SK-N-SH treated with all-trans-retinoic acid at 6 μM for 48 hours (cell line): ENCODE measurements around the gene GTF3C4.

Source experiments
- ARNTL ChIP-seq: fragments of 450-650 bp; formaldehyde crosslinking; IDR thresholded peaks from 2 replicates; pipeline ENCODE4 v1.5.0; 2020; ENCODE audit warnings: low read depth, mild to moderate bottlenecking, moderate library complexity, borderline replicate concordance
- ISL1 ChIP-seq: fragments of 250-450 bp; sonication (Bioruptor Pico); IDR thresholded peaks from 2 replicates; pipeline ENCODE4 v2.1.2; 2022; ENCODE audit warnings: mild to moderate bottlenecking, moderate library complexity
- RARB ChIP-seq: fragments of 250-450 bp; sonication (Bioruptor Pico); IDR thresholded peaks from 2 replicates; pipeline ENCODE4 v1.8.0; 2021; ENCODE audit warnings: mild to moderate bottlenecking, moderate library complexity
- SNAI2 ChIP-seq: fragments of 250-450 bp; sonication (Bioruptor Pico); IDR thresholded peaks from 2 replicates; pipeline ENCODE4 v1.5.0; 2020; ENCODE audit warnings: mild to moderate bottlenecking, moderate library complexity
- TOX ChIP-seq: fragments of 250-450 bp; sonication (Bioruptor Pico); IDR thresholded peaks from 2 replicates; pipeline ENCODE4 v1.8.0; 2021; ENCODE audit warnings: mild to moderate bottlenecking, moderate library complexity, borderline replicate concordance
- ZFP3 ChIP-seq: fragments of 250-450 bp; sonication (Bioruptor Pico); IDR thresholded peaks from 2 replicates; pipeline ENCODE4 v1.5.0; 2020; ENCODE audit warnings: mild to moderate bottlenecking, moderate library complexity
- ZFP30 ChIP-seq: fragments of 450-650 bp; formaldehyde crosslinking; IDR thresholded peaks from 2 replicates; pipeline ENCODE4 v1.5.0; 2022; ENCODE audit warnings: mild to moderate bottlenecking, moderate library complexity

DNA sequence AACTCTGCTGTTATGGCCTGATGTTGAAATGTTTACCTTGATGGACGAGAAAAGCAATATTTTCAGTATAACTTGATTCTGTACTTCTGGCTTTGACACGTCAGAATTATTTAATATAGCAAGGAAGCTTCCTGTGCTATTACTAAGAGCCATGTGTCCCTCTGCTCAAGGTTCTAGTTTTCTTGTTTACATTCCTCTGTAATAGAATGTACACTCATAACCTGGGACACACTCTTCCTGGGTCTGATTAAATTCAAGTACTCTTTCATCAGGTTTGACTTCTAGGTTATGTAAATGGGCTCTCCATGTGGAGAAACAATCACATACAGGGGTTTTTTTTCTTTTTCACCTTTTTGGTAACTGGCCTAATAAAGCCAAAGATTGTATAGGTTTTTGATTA is 33.1 kb downstream of the GTF3C4 start:
- no peak for TF ChIP-seq ARNTL (CRISPR knock-in tag)
- no peak for TF ChIP-seq TOX
- no peak for TF ChIP-seq RARB (CRISPR knock-in tag)
- TF ChIP-seq ZFP30 (CRISPR knock-in tag), result no peak
- TF ChIP-seq SNAI2 (CRISPR knock-in tag), result no peak
- TF ChIP-seq ZFP3 (CRISPR knock-in tag), result no peak
- TF ChIP-seq ISL1, result no peak
